HG02870 (cell line): ENCODE data around the gene C19orf81.

Source experiments
- ATAC-seq: cut with Tn5 transposase; IDR thresholded peaks from one replicate; pipeline ENCODE4 v1.9.1; 2021; ENCODE audit warnings: mild to moderate bottlenecking, moderate library complexity; ENCODE audit not compliant: unreplicated experiment

Gene C19orf81

DNA sequence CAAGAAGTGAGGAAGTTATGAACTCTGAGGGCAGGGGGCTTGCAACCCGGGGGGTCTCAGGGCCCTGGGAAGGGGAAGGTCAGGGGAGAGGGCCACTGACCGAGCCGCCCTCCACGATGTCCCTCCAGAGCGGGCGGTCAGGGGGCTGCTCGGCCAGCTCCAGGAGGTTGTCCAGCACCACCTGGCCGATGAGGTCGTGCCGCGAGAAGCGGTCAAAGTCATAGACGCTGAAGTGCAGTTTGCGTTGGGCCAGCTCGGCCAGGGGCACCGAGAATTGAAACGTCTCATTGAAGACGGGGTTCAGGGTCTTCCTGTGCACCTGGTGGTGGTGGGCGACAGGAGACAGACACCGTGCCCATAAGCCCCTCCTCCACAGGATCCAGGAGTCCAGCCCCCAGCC is 20.1 kb upstream of the C19orf81 start:
- no peak for ATAC-seq

GRCh38 chr19:50629801-50630200 is 19.4 kb upstream of the C19orf81 start:
- ATAC-seq, result no peak

- no peak for ATAC-seq
These were observed 17.0 kb upstream of the C19orf81 start for GRCh38 chr19:50632151-50632835.

- ATAC-seq, result no peak
These were observed 15.9 kb upstream of the C19orf81 start for GRCh38 chr19:50633359-50633758.

DNA sequence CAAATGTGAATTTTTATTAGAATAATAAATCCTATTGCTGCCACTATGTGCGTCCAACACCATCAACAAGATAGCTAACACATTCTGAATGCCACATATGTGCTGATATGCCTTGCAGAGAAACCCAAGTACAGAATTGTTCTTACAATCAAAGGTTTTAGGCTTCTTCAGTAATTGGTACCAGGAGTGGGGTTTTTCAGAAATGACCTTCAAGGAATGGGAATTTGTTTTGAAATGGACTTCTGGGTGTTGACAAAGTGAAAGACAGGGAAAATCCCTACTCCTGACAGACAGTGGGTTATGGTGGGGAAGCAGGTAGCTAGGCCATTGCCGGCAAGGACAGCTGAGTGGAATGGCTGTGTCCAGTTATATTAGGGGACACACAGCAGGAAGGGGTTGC is 15.3 kb upstream of the C19orf81 start:
- no peak for ATAC-seq

DNA sequence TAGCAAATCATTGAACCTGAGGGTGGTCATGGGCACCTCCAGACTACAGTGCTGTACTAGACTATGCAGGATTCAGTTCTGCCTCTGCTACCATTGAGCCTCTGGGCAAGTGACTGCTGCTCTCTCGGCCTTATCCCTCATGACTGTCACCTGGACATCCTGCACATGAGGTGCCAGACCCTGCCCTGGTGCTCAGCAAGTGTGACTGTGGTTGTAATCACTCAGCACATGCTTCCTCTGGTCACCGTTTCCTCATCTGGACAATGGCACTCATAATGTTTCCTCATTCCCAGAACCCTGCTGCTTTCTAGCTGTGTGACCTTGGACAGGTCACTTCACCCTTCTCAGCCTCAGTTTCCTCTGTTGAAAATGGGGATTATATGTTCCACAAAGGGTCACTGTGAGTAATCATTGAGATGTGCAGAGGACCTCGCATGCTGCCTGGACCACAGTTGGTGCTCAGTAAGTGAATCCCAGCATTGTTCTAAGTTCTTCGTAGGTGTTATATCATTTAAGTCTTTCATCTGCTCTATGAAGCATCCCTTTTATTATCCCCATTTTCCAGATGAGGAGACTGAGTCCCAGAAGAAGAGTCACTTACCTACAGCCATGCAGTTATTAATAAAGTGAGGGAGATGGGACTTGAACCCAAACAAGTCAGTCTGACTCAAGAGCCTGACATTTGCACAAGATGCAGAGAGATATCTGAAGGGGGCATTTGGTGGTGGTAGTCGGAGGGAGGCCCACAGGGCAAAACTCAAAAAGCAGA is 12.7 kb upstream of the C19orf81 start:
- ATAC-seq, result no peak

- no peak for ATAC-seq
These were observed 10.6 kb upstream of the C19orf81 start for GRCh38 chr19:50638600-50638999.

DNA sequence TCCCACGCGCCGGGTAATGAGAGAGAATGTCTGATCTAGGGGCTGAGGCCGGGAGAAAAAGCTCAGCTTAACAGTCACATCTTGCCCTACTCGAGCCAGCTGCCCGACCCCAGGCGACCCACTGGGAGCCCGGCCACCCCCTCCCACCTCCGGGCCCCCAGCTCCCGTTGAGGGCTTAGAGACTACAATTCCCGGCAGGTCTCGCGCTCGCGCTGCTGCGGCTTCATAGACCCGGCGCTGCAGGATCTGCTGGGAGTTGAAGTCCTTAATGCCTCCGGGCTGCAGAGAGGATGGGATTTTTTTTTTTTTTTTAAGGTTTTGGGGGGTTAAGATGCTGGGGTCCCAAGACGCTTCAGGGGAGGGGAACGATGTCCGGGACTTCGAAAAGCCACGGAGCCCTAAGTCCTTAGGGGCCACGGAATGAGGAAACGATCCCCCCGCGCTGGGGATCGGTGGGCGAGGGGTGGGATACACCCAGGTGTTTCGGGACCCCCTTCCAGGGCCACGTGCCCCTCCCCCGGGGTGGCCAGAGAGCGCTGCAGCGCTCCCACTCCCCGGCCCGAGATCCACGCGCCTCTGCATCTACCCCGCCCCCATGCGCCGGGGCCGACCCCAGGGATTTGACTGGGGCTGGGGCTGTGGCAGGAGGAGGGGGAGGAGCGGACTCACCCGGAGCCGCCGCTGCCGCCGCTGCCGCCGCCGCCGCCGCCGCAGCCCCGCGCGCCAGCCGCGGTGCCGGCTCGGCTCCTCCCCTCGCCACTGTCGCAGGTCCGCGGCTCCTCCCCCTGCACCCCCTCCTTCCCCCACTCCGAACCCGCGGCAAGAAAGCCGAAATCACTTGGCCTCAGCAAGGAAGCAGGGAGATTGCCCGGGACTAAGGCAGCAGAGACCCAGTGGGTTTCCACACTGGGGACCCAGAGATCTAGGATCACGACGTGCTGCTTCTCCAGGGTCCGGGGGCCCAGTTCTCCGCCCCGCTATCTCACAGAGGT is 9.8 kb upstream of the C19orf81 start, which contains the start of gene SYT3:
SYT3 (minus strand) TSS at position 761 of the 992 bp plus-strand sequence. CDS start 2,470 bp downstream, outside the sequence.
- ATAC-seq, result no peak

DNA sequence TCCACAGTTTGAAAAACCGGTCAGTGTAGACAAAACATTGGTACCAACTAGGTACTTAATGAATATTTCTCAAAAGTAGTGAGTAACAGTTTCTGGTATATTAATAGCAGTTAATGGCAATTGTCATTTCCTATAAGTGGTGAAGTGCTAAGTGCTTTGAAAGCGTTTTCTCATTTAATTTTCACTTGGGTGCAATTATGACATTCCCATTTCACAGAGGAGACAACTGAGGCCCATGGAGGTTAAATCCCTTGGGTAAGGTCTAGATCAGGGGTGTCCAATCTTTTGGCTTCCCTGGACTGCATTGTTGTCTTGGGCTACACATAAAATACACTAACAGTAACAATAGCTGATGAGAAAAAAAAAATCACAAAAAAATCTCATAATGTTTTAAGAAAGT is 8.9 kb upstream of the C19orf81 start:
- no peak for ATAC-seq

DNA sequence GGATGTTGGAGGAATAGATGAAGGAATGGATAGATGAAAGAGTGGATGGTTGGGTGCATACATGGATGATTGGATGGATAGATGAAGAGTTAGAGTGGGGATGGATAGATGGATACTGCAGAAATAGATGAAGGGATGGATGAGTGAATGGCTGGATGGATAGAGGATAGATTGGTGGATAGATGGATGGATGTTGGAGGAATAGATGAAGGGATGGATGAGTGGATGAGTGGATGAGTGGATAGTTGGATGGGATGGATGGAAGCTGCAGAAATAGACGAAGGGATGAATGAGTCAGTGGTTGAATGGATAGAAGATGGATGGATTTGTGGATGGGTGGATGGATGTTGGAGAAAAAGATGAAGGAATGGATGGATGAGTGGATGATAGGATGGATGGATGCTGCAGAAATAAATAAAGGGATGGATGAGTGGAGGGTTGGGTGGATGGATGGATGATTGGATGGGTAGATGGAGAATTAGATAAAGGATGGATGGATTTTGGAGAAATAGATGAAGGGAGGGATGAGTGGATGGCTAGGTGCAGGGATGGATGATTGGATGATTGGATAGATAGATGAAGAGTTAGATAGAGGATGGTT is 4.8 kb upstream of the C19orf81 start:
- ATAC-seq, result no peak

- no peak for ATAC-seq
These were observed 4.1 kb upstream of the C19orf81 start for GRCh38 chr19:50645107-50645506.

- ATAC-seq, result no peak
These were observed 3.0 kb upstream of the C19orf81 start for GRCh38 chr19:50646074-50646807.

DNA sequence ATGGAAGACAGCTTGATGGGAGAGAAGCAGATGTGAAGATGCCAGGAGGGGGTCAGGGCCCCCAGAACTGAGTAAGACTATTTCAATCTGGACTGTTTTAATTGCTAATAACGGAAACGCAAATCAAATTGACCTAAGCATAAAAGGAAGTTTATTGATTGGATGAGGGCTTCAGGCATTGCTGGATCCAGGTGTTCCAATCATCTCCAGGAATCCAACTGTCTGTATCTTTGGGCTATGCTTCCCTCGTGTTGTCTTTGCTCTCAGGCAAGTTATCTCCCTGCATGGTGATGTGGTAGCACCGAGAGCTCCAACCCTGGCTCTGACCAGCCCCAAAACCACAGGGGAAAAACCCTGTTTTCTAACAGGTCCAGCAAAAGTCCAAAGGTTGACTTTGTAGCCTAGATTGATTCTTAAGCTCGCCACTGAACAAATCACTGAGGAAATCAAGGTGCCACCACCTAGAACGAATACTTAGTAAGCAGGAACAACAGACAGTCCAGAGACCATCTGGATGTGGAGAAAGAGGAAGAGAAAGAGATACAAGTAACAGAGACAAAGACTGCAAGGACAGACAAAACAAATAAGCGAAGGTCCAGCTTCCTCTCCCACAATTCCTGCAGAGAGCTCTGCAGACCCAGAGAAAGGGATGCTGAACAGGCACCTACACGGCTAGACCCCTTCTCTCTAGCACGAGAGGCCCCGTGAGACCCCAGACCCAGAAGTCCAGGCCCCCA is 1.2 kb upstream of the C19orf81 start:
- no peak for ATAC-seq

- ATAC-seq, result no peak
These were observed 586 bp upstream of the C19orf81 start for GRCh38 chr19:50648659-50649058.

DNA sequence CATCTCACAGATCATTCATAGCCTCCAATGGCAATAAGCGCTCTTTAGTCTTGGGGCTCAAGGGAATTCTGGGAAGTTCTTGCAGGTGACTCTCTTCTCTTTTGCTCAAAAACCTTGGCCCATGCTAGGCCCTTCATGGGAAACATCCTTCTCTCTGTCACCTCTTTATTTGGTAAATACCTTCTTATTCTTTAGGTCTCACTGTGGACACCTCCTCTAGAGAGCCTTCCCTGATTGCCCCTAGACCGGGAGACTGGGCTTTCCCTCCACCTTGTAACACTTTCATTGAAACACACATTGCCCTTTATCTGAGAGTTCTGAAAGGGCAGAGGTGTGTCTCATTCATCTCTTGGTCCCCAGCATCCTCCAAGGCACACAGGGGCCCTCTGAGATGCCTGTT is 1.9 kb downstream of the C19orf81 start:
- ATAC-seq, result no peak

DNA sequence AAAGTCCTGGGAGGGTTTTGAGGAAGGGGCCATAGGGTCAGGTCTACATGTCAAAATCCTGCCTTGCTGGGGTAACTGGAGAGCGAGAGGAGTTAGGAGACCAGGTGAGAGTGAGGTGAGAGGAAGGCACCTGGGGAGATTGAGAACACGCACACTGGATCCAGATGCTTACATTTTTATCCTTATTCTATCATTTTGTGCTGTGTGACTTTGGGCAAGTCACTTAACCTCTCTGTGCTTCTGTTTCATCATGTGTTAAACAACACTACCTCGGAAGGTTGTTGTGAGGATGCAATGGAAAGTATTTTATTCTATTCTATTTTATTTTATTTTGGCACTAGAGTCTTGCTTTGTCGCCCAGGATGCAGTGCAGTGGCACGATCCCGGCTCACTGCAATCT is 3.5 kb downstream of the C19orf81 start:
- no peak for ATAC-seq

DNA sequence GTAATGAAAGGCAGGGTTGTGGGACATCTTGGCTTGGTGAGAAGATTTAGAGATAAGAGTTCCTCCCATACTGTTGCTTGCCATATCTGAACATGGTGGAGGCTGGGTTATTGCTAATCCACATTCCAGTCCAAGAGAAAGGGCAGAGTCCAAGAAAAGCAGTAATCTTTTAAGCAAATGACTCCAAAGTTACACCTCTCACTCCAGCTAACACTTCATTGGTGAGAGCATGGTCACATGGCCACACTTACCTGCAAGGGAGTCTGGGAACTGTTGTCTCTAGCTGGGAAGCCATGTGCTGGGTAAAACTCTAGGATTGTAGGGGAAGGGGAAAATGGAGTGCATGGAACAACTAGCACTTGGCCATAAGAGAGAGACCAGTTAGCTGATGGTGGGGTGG is 5.6 kb downstream of the C19orf81 start:
- no peak for ATAC-seq

- ATAC-seq, result no peak
These were observed 8.0 kb downstream of the C19orf81 start for GRCh38 chr19:50657222-50657669.

- ATAC-seq, result no peak
These were observed 8.6 kb downstream of the C19orf81 start for GRCh38 chr19:50657712-50658440.
